Karpas-422 (cell line): ENCODE results near the gene CORIN. TPM values are rescaled to one million over a fixed set of nuclear protein-coding genes. Genes with fewer than 3 reads are reported as not detected.
"Not testable (repeated sequence)": the region's sequence is repeated elsewhere in the genome, so short reads cannot be mapped to it uniquely, and the experiment has no call there.

Experiments
- DNase-seq: peaks from one replicate; pipeline ENCODE4 v3.0.0-alpha.2; 2015
- H2AFZ ChIP-seq: fragments of 200-600 bp; sonication (generic); 2 replicates; pipeline ENCODE4 v1.6.1; 2014; ENCODE audit warnings: antibody characterized with exemption, low read length, mixed read lengths
- H3K27ac ChIP-seq: fragments of 200-600 bp; sonication (generic); 2 replicates; pipeline ENCODE4 v1.5.1; 2014; ENCODE audit warnings: mild to moderate bottlenecking, low read length, moderate library complexity
- H3K27me3 ChIP-seq: fragments of 200-600 bp; sonication (generic); 2 replicates; pipeline ENCODE4 v1.6.1; 2014; ENCODE audit warnings: low read length, mixed read lengths
- H3K36me3 ChIP-seq: fragments of 200-600 bp; sonication (generic); 2 replicates; pipeline ENCODE4 v1.6.1; 2014; ENCODE audit warnings: low read length, mixed read lengths; ENCODE audit not compliant: insufficient read depth
- H3K4me1 ChIP-seq: fragments of 200-600 bp; sonication (generic); 2 replicates; pipeline ENCODE4 v1.6.1; 2014; ENCODE audit warnings: mild to moderate bottlenecking, low read length, mixed read lengths
- H3K4me2 ChIP-seq: fragments of 200-600 bp; sonication (generic); 2 replicates; pipeline ENCODE4 v1.6.1; 2014; ENCODE audit warnings: low read length, low read depth, mild to moderate bottlenecking; ENCODE audit not compliant: poor library complexity, severe bottlenecking
- H3K4me3 ChIP-seq: fragments of 200-600 bp; sonication (generic); 2 replicates; pipeline ENCODE4 v1.5.1; 2014; ENCODE audit warnings: mild to moderate bottlenecking, antibody characterized with exemption, low read length, mixed read lengths
- H3K79me2 ChIP-seq: fragments of 200-600 bp; sonication (generic); 2 replicates; pipeline ENCODE4 v1.6.1; 2014; ENCODE audit warnings: mild to moderate bottlenecking, low read length, mixed read lengths
- H3K9ac ChIP-seq: fragments of 200-600 bp; sonication (generic); 2 replicates; pipeline ENCODE4 v1.6.0; 2014; ENCODE audit warnings: low read length
- H3K9me2 ChIP-seq: fragments of 200-600 bp; sonication (generic), shearing (Covaris generic); replicated peaks from 2 replicates; pipeline ENCODE4 v1.6.0; 2014; ENCODE audit warnings: mild to moderate bottlenecking, low read length, moderate library complexity; ENCODE audit not compliant: insufficient read depth
- H3K9me3 ChIP-seq: fragments of 300-700, 200-600 bp; sonication (generic); 2 replicates; pipeline ENCODE4 v1.6.1; 2014; ENCODE audit warnings: low read length, mixed read lengths
- H4K20me1 ChIP-seq: fragments of 200-600 bp; sonication (generic); 2 replicates; pipeline ENCODE4 v1.6.1; 2014; ENCODE audit warnings: mild to moderate bottlenecking, antibody characterized with exemption, low read length, low read depth; ENCODE audit not compliant: insufficient read depth
- small RNA-seq: library from RNA; depleted of rRNA; stranded (forward); fragments of <200 nt; gene quantifications from one replicate; pipeline ENCODE3, GENCODE V24; 2014
- total RNA-seq: library from RNA; depleted of rRNA; stranded (reverse); fragments of >200 nt; shearing (Covaris generic); gene quantifications from 2 replicates; pipeline ENCODE4 v1.2.3, GENCODE V29; 2014; ENCODE audit warnings: low replicate concordance; rRNA removed

The CORIN gene
- total RNA-seq, 1 experiment from 2014 or later = 2.8 TPM

DNA sequence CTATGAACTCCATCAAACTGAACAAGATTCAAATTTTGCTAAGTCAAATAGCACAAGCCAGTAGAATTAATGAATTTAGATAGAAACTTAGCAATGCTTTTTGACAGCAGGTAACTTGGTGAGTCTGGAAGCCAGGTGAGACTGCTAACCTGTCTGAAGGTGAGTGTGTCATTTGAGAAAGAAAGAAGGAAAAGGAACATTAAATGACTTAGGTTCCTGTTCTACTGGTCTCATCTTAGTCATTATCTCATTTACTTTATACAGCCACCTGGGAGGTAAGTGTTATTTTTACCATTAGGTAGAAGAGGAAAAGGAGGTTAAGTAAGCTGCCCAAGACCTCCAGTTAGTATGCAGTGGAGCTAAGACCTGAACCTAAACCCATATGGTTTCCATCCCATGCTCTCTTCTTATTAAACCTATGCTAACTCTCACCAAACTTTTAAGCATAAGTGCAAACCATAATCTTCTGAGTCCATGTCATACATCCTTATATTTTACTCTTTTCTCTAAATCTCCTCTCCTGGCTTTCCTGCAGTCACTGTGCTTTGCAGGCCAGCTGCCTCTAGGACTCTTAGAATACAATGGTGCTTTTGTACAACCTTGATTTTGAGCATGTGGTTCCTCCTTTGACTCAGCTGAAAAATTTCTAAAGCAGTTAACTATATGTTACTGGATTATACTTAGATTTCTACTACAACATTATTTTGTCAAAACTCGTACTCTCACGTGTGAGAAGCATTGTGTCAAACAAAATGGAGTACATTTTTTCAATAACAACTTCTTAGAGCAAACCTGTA lies 284.3 kb downstream of the CORIN start:
- H2AFZ ChIP-seq = no peak overlapping the region
- no peaks in the 10 kb centered on the region for H3K79me2 ChIP-seq
- H3K27me3 ChIP-seq = no peaks in the 10 kb centered on the region
- no peaks in the 10 kb centered on the region for H4K20me1 ChIP-seq
- peaks cover 13% of the 10 kb centered on the region; the same call in 1 of the 2 replicates for H3K36me3 ChIP-seq
- H3K9me3 ChIP-seq = no peaks in the 10 kb centered on the region
- no peak overlapping the region for H3K9ac ChIP-seq
- H3K9me2 ChIP-seq = no peaks in the 10 kb centered on the region
- H3K27ac ChIP-seq = no peak overlapping the region
- H3K4me1 ChIP-seq = no peaks in the 10 kb centered on the region
- no peak overlapping the region for H3K4me2 ChIP-seq
- H3K4me3 ChIP-seq = no peak overlapping the region
- no peak for DNase-seq

DNA sequence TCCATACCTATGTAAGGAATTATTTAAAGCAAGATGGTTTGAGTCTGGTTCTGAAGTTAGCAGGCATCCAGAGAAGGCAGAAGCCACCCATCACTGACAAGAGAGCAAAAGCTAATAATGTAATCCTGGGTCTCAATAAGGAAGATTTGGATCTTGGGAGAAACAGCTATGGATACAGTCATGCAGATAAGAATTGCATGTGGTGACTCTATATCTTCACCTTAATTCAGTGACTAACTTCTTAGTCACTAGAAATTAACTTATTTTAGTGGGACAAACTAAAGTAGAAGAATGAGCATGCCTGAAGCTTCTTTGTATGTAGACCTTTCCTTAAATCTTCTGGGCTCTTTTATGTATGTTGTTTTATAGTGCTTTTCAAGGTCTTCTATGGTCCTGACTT lies 286.2 kb downstream of the CORIN start:
- Histone ChIP-seq H2AFZ (no peak overlapping the region), H3K9ac (no peak overlapping the region), H4K20me1 (no peaks in the 10 kb centered on the region), H3K4me1 (no peaks in the 10 kb centered on the region), H3K27me3 (no peaks in the 10 kb centered on the region), H3K9me2 (no peaks in the 10 kb centered on the region), H3K4me2 (no peak overlapping the region), H3K4me3 (no peak overlapping the region), H3K27ac (no peak overlapping the region), H3K36me3 (peaks cover 12% of the 10 kb centered on the region), H3K9me3 (no peaks in the 10 kb centered on the region), H3K79me2 (no peaks in the 10 kb centered on the region)
- DNase-seq = no peak

DNA sequence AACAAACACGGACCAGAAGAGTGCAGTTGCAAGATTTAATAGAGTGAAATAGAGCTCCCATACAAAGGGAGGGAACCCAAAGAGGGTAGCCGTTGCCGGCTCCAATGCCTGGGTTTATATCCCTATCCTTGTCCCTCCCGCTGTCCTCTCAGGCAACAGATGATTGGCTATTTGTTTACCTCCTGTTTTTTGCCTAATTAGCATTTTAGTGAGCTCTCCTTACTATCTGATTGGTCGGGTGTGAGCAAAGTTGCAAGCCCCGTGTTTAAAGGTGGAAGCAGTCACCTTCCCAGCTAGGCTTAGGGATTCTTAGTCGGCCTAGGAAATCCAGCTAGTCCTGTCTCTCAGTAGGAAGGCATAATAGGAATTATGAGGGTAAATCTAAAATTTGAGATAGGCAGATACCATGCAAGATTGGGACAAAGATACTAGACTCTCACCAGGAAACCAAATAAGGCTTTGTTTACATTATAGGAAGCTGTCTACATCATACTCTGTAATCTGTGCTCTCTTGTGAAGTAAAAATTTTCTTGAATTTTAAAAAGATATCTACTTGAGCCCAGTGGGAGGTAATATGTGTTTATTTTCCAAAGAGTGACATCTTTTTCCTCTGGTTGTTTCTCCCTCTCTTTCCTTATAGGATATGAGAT lies 286.8 kb downstream of the CORIN start:
- H3K9ac ChIP-seq = no peak overlapping the region
- no peaks in the 10 kb centered on the region for H3K9me3 ChIP-seq
- H4K20me1 ChIP-seq = no peaks in the 10 kb centered on the region
- H3K4me3 ChIP-seq = no peak overlapping the region
- H2AFZ ChIP-seq = no peak overlapping the region
- DNase-seq = no peak
- H3K79me2 ChIP-seq = no peaks in the 10 kb centered on the region
- H3K27ac ChIP-seq = no peak overlapping the region
- no peak overlapping the region for H3K4me2 ChIP-seq
- H3K4me1 ChIP-seq = no peaks in the 10 kb centered on the region
- H3K9me2 ChIP-seq = no peaks in the 10 kb centered on the region
- no peaks in the 10 kb centered on the region for H3K27me3 ChIP-seq
- H3K36me3 ChIP-seq = peaks cover 19% of the 10 kb centered on the region

DNA sequence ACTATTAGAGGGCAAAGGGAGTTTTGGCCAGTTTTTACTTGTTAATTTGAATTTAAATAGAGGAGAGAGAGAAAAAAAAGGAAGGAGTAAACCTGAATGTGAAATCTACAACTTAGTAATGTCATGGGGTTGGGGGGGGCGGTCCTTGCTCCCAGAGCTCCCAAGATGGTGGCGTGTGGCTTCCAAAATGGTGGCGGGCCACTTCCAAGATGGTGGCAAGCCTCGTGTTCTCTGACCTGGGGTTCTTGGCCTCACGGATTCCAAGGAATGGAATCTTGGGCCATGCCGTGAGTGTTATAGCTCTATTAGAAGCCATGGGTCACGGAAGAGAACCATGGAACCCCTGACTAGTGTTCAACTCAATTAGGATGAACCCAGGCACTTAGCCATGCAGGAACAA lies 287.5 kb downstream of the CORIN start:
- not testable (repeated sequence) for H3K4me1 ChIP-seq, H3K9me3 ChIP-seq, H4K20me1 ChIP-seq, H3K4me2 ChIP-seq, H3K9ac ChIP-seq, H3K9me2 ChIP-seq, DNase-seq, H2AFZ ChIP-seq, H3K79me2 ChIP-seq, H3K27me3 ChIP-seq, H3K4me3 ChIP-seq, H3K27ac ChIP-seq
- peaks cover 21% of the 10 kb centered on the region for H3K36me3 ChIP-seq

Small RNA genes lying within 50 kb of the gene (small RNA-seq; reads per million reads assigned to genes)
- not detected for gene MIR8053

Other genes starting within 250 kb of the CORIN start
- gene NFXL1, start 76.5 kb upstream of the CORIN start, total RNA-seq = 30.7 and 41.1 TPM in 2 replicates
- gene CNGA1, start 178.6 kb upstream of the CORIN start, total RNA-seq = not detected in 2 replicates
- gene NIPAL1, start 178.7 kb upstream of the CORIN start, total RNA-seq = 0.89 and 3.0 TPM in 2 replicates